Posterior vena cava (tissue), 2 donors: ENCODE data around the gene CDKN2C. TPM values are rescaled to one million over a fixed set of nuclear protein-coding genes. Genes with fewer than 3 reads are reported as not detected.
"Not testable (repeated sequence)": the region's sequence is repeated elsewhere in the genome, so short reads cannot be mapped to it uniquely, and the experiment has no call there.

Experiments used
- DNase-seq: peaks from one replicate; pipeline ENCODE4 v3.0.0-alpha.2; 2020; ENCODE audit warnings: low spot score
- intact Hi-C, 2 donors: fragments of 100-400 bp; cut with DNase I; formaldehyde crosslinking; loops; one replicate each; pipeline versions ENCODE4 v1.14.1 to v1.14.2; 2022 to 2023
- total RNA-seq, 2 donors: library from RNA; stranded (reverse); fragmentation: NEBNext Ultra II Directional; extraction: Animal tissue kit (Norgen Biotek cat#: 25700); gene quantifications; one replicate each; pipeline ENCODE4 v1.2.1, GENCODE V29; 2021
- donor health status: DM: yes; HTN: yes; CAD: no.
- donor health status: DM: yes; HTN: yes; CAD: no.

The CDKN2C gene
- total RNA-seq, 2 donors from 2014 or later: 11.2 to 20.5 TPM

DNA sequence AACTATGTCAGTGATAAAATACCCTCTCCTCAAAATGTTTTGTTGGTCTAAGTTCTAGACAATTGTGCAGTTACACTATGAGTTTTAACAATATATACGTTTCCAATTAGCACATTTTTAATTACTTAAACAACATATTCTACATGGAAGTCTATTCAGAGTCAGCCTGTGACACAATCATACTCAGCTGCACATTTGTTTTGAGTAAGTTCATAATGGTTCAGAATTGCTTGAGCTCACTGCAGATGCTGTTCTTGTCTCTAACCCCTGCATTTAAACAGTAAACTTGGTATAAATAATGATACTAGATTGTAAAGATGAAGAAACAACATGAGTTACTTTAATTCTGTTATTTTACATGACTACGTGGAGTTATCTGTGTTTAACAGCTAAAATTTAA, 30.6 kb downstream of the CDKN2C start:
- no peak for DNase-seq
- intact Hi-C loops: no loop called here

DNA sequence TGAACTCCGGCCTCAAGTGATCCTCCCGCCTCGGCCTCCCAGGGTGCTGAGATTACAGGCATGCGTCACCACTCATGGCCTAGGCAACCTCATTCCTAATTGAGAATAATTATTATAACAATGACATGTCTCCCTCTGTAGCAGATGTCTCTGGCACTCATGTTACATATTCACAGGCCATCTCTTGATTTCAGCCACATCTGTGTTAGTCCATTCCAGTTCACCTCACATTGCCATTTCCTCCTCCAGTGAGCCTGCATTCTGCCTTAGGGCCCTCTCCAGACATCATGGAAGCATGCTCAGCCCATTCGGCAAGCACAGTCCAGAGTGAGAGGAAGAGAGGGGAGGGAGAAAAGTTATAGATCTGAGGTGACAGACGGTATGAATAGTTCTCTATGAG, 32.5 kb downstream of the CDKN2C start:
- intact Hi-C loops: no loop called here

DNA sequence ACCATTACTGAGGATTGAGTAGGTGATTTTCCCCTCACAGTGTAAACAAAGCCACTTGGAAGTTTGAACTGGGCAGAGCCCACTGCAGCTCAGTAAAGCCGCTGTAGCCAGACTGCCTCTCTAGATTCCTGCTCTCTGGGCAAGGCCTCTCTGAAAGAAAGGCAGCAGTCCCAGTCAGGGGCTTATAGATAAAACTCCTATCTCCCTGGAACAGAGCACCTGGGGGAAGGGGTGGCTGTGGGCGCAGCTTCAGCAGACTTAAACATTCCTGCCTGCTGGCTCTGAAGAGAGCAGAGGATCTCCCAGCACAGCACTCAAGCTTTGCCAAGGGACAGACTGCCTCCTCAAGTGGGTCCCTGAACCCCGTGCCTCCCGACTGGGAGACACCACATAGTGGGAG, 35.5 kb downstream of the CDKN2C start:
- DNase-seq, intact Hi-C loops: not testable (repeated sequence)

More for the DNA sequence above, 32.5 kb downstream of the CDKN2C start:
- no peak for DNase-seq

DNA sequence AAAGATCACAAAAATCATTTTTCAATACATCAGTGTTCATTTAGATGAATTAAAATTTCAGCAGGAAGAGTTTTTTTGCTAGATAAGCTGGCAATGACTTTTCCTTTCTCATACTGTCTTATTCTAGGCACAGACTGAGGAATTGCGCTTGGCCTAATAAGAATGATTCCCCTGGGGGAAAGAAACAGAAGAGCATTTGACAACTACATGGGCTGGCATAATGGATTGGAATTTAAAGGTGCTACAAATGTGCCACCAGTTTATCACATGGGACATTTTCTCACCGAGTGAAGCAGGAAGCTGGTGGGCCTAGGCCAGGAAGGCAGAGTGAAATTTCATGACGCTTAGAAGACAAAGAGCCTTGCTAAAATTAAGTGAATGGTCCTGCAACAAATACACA, 39.3 kb downstream of the CDKN2C start:
- DNase-seq: no peak
- intact Hi-C loops: no loop called here

DNA sequence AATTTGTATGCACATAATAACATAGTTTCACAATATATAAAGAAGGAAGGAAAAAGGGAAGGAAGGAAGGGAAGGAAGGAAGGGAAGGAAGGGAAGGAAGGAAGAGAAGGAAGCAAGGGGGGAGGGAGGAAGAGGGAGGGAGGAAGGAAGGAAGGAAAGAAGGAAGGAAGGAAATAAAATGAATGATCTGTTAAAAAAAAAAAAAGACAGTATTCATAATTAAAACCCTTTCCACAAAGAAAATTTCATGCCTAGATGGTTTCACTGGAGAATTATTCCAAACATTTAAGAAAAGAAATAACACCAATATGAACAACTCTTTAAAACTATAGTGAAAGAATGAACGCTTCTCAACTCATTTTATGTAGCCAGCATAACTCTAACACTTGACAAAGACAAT, 44.8 kb downstream of the CDKN2C start:
- DNase-seq: no peak
- intact Hi-C loops: no loop called here

DNA sequence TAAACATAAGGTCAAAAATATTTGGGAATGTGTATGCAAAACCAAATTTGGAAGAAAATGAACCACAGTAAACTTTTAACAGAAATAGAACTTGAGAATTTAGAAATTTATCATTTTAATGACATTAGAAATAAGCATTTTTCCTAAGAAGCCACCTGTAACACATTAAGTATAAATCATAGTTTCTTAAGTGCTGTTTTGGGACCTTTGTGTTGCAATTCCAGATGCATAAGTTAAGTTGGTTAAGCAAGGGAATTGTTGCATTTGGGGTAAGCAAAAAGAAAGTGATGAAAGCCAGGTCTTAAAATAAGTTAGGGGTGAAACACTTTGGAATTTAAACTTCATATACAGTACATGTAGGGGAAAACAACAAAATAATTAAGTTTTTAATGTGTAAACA, 49.8 kb downstream of the CDKN2C start:
- intact Hi-C loops: no loop called here
- no peak for DNase-seq

Other genes starting within 250 kb of the CDKN2C start
- gene FAF1, start 10.0 kb upstream of the CDKN2C start, total RNA-seq: 10 to 100 TPM; 55.3 to 64.2 TPM
- not detected for gene C1orf185, start 132.0 kb downstream of the CDKN2C start, total RNA-seq